B cell (primary cell): ENCODE data around the gene TMTC3. TPM values are rescaled to one million over a fixed set of nuclear protein-coding genes. Genes with fewer than 3 reads are reported as not detected.

Source experiments
- ATAC-seq: fragments of 200-7000 bp; cut with Tn5 transposase; one replicate; pipeline ENCODE4 v1.10.0; 2021; ENCODE audit warnings: low read depth, mild to moderate bottlenecking, moderate number of reproducible peaks, moderate library complexity
- CTCF ChIA-PET: fragments of 350-600 bp; sonication (Branson Sonifier 250); formaldehyde crosslinking; loops from one replicate; lab custom pipeline; 2021; ENCODE audit warnings: antibody characterized with exemption, inconsistent platforms; lab: Charles Lee
- POLR2A ChIA-PET: fragments of 350-600 bp; sonication (Branson Sonifier 250); formaldehyde crosslinking; loops from one replicate; lab custom pipeline; 2021; ENCODE audit warnings: antibody characterized with exemption; lab: Charles Lee
- DNase-seq: peaks from one replicate; pipeline ENCODE4 v3.0.0; 2013
- H2AFZ ChIP-seq: 2 replicates; pipeline ENCODE4 v1.6.1; 2012; ENCODE audit warnings: mild to moderate bottlenecking, low read depth, low read length; ENCODE audit not compliant: insufficient read depth, poor library complexity, severe bottlenecking
- H3K27ac ChIP-seq, 2 donors: 1 replicate in 1 of 2; 2 replicates in 1 of 2; pipeline ENCODE4 v1.5.1; 2012 to 2013; ENCODE audit warnings: low read length in 2 of 2, mild to moderate bottlenecking in 2 of 2, moderate library complexity in 1 of 2
- H3K27me3 ChIP-seq, 4 experiments: fragments of 200-600 bp in 1 of 4; sonication (generic) in 1 of 4; replicated peaks in 1 of 4; 1 replicate in 2 of 4; 2 replicates in 2 of 4; pipeline versions ENCODE4 v1.6.1 to v1.7.0; 2013 to 2016; ENCODE audit warnings: low read length in 3 of 4, mild to moderate bottlenecking in 2 of 4, mixed read lengths in 1 of 4, moderate library complexity in 1 of 4; ENCODE audit not compliant: insufficient read depth in 4 of 4, control insufficient read depth in 3 of 4; ENCODE audit errors: control extremely low read depth in 1 of 4
- H3K36me3 ChIP-seq, 2 experiments: replicated peaks in 1 of 2; 1 replicate in 1 of 2; 2 replicates in 1 of 2; pipeline versions ENCODE4 v1.6.1 to v1.7.1; 2013; ENCODE audit warnings: low read length in 1 of 2; ENCODE audit not compliant: insufficient read depth in 2 of 2, control insufficient read depth in 1 of 2; ENCODE audit errors: control extremely low read depth in 1 of 2, extremely low read depth in 1 of 2
- H3K4me1 ChIP-seq, 2 donors: fragments of 200-600 bp in 1 of 2; sonication (generic) in 1 of 2; 1 replicate in 1 of 2; 2 replicates in 1 of 2; pipeline versions ENCODE4 v1.5.1 to v1.6.1; 2013 to 2017; ENCODE audit warnings: low read length in 2 of 2; ENCODE audit not compliant: control insufficient read depth in 2 of 2, insufficient read depth in 2 of 2
- H3K4me2 ChIP-seq: replicated peaks from 2 replicates; pipeline ENCODE3; 2012; ENCODE audit warnings: mild to moderate bottlenecking, low read depth, low read length; ENCODE audit not compliant: poor library complexity, severe bottlenecking
- H3K4me3 ChIP-seq, 5 experiments: fragments of 200-600 bp in 1 of 5; sonication (generic) in 1 of 5; 1 replicate in 3 of 5; 2 replicates in 2 of 5; pipeline versions ENCODE4 v1.5.1 to v1.7.0; 2011 to 2016; ENCODE audit warnings: low read length in 4 of 5, mild to moderate bottlenecking in 4 of 5, low read depth in 2 of 5, control low read depth in 1 of 5, moderate library complexity in 1 of 5; ENCODE audit not compliant: insufficient read depth in 1 of 5; ENCODE audit errors: control extremely low read depth in 1 of 5, extremely low read depth in 1 of 5
- H3K79me2 ChIP-seq: fragments of 200-600 bp; sonication (generic); one replicate; pipeline ENCODE4 v1.6.0; 2016; ENCODE audit warnings: low read length; ENCODE audit not compliant: control insufficient read depth, insufficient read depth
- H3K9ac ChIP-seq: fragments of 200-600 bp; sonication (generic); 2 replicates; pipeline ENCODE4 v1.6.1; 2017; ENCODE audit warnings: mild to moderate bottlenecking, low read length, moderate library complexity
- H3K9me3 ChIP-seq, 3 donors: one replicate each; pipeline versions ENCODE4 v1.6.1 to v1.7.1; 2013; ENCODE audit warnings: low read length in 2 of 3; ENCODE audit not compliant: control insufficient read depth in 2 of 3, insufficient read depth in 1 of 3; ENCODE audit errors: control extremely low read depth in 1 of 3
- H4K20me1 ChIP-seq: 2 replicates; pipeline ENCODE4 v1.6.0; 2012; ENCODE audit warnings: mild to moderate bottlenecking, low read length; ENCODE audit not compliant: insufficient read depth, control insufficient read depth, poor library complexity, severe bottlenecking
- H3K27ac Mint-ChIP-seq: one replicate; pipeline ENCODE4 v1.8.0; 2021; ENCODE audit warnings: mixed read lengths
- H3K27me3 Mint-ChIP-seq: one replicate; pipeline ENCODE4 v1.8.0; 2021; ENCODE audit warnings: mixed read lengths
- H3K4me1 Mint-ChIP-seq: one replicate; pipeline ENCODE4 v1.8.0; 2021; ENCODE audit warnings: mixed read lengths
- H3K4me3 Mint-ChIP-seq: one replicate; pipeline ENCODE4 v1.8.0; 2021; ENCODE audit warnings: mixed read lengths
- H3K9me3 Mint-ChIP-seq: one replicate; pipeline ENCODE4 v1.8.0; 2022; ENCODE audit warnings: mixed read lengths; ENCODE audit not compliant: insufficient read depth
- EZH2 ChIP-seq: IDR thresholded peaks from 2 replicates; pipeline ENCODE4 v1.6.1; 2012; ENCODE audit warnings: borderline replicate concordance, low read depth, mild to moderate bottlenecking, moderate library complexity, low read length; ENCODE audit not compliant: insufficient read depth, poor library complexity, severe bottlenecking
- WGBS: methylation state at CpG from one replicate; pipeline ENCODE4 v1.1.5; 2013; ENCODE audit warnings: missing lambda C conversion rate; ENCODE audit not compliant: insufficient coverage; 5-methylcytosine and 5-hydroxymethylcytosine counted together
- intact Hi-C: fragments of 100-400 bp; cut with micrococcal nuclease; formaldehyde crosslinking; loops from one replicate; pipeline ENCODE4 v1.10.0; 2022
- polyA plus RNA-seq: library from polyadenylated mRNA; depleted of rRNA; stranded (reverse); fragments of >200 nt; gene quantifications from 2 replicates; pipeline ENCODE4 v1.2.3, GENCODE V29; 2012
- total RNA-seq, 2 donors: library from RNA; stranded (reverse); fragments of 120-200 nt in 1 of 2; gene quantifications; 1 replicate in 1 of 2; 2 replicates in 1 of 2; pipeline versions ENCODE4 v1.2.3 to v1.2.4, GENCODE V29; 2013 to 2022
- TF ChIP-seq, protein P1 (sequence below): fragments of 200-600 bp; IDR thresholded peaks from one replicate; pipeline ENCODE4 v1.8.0; 2022; ENCODE audit warnings: antibody characterized with exemption, mild to moderate bottlenecking

The TMTC3 gene
- total and polyA plus RNA-seq, 2 donors (not counting 1 experiment from before 2014, with no cell fraction given): 1.7 to 10.1 TPM

GRCh38 chr12:88181881-88182280 is 39.8 kb downstream of the TMTC3 start:
- no peak for DNase-seq

DNA sequence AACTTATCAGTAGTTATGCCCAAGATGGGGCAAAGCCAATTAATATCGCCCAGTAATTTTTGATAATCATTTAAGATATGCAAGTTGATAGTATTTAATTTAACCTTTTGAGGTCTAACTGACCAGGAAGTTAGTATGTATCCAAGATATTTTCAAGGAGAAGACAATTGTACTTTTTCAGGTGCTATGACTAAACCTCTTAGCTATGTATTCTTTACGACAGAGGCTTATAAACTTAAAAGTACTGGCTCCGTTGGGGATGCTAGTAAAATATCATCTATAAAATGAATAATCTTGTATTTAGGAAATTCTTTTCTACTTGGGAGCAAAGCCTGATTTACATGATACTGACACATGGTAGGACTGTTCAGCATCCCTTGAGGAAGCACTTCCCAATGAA is 40.3 kb downstream of the TMTC3 start:
- no peaks in the 10 kb centered on the region for H3K9me3 Mint-ChIP-seq
- H3K27ac Mint-ChIP-seq: no peak overlapping the region
- Histone ChIP-seq H3K4me1 (no peaks in the 10 kb centered on the region), H3K27ac (no peak overlapping the region), H4K20me1 (no peaks in the 10 kb centered on the region), H3K9me3 (peaks cover 0 to 3% (median 0%) of the 10 kb centered on the region in 3 donors), H3K9ac (no peak overlapping the region), H3K27me3 (no peaks in the 10 kb centered on the region), H3K4me3 (no peak overlapping the region), H3K4me2 (no peak overlapping the region), H3K36me3 (peaks cover under 1 to 39% of the 10 kb centered on the region in 2 experiments), H2AFZ (no peak overlapping the region), H3K79me2 (no peaks in the 10 kb centered on the region)
- H3K4me3 Mint-ChIP-seq: no peak overlapping the region
- intact Hi-C loops: no loop called here
- ATAC-seq: no peak
- TF ChIP-seq EZH2: no peak
- TF ChIP-seq, protein P1, sequence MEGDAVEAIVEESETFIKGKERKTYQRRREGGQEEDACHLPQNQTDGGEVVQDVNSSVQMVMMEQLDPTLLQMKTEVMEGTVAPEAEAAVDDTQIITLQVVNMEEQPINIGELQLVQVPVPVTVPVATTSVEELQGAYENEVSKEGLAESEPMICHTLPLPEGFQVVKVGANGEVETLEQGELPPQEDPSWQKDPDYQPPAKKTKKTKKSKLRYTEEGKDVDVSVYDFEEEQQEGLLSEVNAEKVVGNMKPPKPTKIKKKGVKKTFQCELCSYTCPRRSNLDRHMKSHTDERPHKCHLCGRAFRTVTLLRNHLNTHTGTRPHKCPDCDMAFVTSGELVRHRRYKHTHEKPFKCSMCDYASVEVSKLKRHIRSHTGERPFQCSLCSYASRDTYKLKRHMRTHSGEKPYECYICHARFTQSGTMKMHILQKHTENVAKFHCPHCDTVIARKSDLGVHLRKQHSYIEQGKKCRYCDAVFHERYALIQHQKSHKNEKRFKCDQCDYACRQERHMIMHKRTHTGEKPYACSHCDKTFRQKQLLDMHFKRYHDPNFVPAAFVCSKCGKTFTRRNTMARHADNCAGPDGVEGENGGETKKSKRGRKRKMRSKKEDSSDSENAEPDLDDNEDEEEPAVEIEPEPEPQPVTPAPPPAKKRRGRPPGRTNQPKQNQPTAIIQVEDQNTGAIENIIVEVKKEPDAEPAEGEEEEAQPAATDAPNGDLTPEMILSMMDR: no peak
- CTCF ChIA-PET: no interaction called here
- no peaks in the 10 kb centered on the region for H3K27me3 Mint-ChIP-seq
- DNase-seq: no peak
- POLR2A ChIA-PET: no interaction called here
- H3K4me1 Mint-ChIP-seq: no peaks in the 10 kb centered on the region
- no CpG with 5 or more reads among the region's 3 CpGs for WGBS

More at GRCh38 chr12:88181881-88182280, 39.8 kb downstream of the TMTC3 start:
- Mint-ChIP-seq H3K27me3 (no peaks in the 10 kb centered on the region), H3K27ac (no peak overlapping the region), H3K4me1 (no peaks in the 10 kb centered on the region), H3K9me3 (no peaks in the 10 kb centered on the region), H3K4me3 (no peak overlapping the region)
- no peak overlapping the region for H3K4me2 ChIP-seq
- H3K4me3 ChIP-seq: no peak overlapping the region
- H3K27ac ChIP-seq: no peak overlapping the region
- no peak overlapping the region for H2AFZ ChIP-seq
- H3K9ac ChIP-seq: no peak overlapping the region
- TF ChIP-seq, protein P1: no peak
- TF ChIP-seq EZH2: no peak
- ChIA-PET POLR2A (no interaction called here), CTCF (no interaction called here)
- no peak for ATAC-seq
- WGBS: 100% methylated on average over 1 of the region's 3 CpGs
- no peaks in the 10 kb centered on the region for H3K4me1 ChIP-seq
- no peaks in the 10 kb centered on the region for H3K27me3 ChIP-seq
- H3K9me3 ChIP-seq: peaks cover 0 to 3% (median 0%) of the 10 kb centered on the region in 3 donors
- intact Hi-C loops: no loop called here
- peaks cover 2 to 42% of the 10 kb centered on the region in 2 experiments for H3K36me3 ChIP-seq
- H4K20me1 ChIP-seq: no peaks in the 10 kb centered on the region
- H3K79me2 ChIP-seq: no peaks in the 10 kb centered on the region
